Neural progenitor cell (in vitro differentiated cells): ENCODE measurements around the gene ABHD16B. TPM values are rescaled to one million over a fixed set of nuclear protein-coding genes. Genes with fewer than 3 reads are reported as not detected.

ENCODE experiments used
- DNase-seq: peaks from one replicate; pipeline ENCODE4 v3.0.0-alpha.2; 2016; ENCODE audit warnings: low spot score
- H2AFZ ChIP-seq: fragments of 200-600 bp; sonication (generic); replicated peaks from 2 replicates; pipeline ENCODE4 v1.6.1; 2016; ENCODE audit warnings: antibody characterized with exemption
- H3F3A ChIP-seq: fragments of 200-600 bp; sonication (generic); 2 replicates; pipeline ENCODE4 v1.6.1; 2016; ENCODE audit warnings: antibody characterized with exemption, low read depth
- H3K27ac ChIP-seq: fragments of 200-600 bp; sonication (generic); 2 replicates; pipeline ENCODE4 v1.5.1; 2016; ENCODE audit warnings: mild to moderate bottlenecking
- H3K27me3 ChIP-seq: fragments of 200-600 bp; sonication (generic); 2 replicates; pipeline ENCODE4 v1.6.1; 2016; ENCODE audit warnings: mild to moderate bottlenecking, moderate library complexity
- H3K36me3 ChIP-seq: fragments of 200-600 bp; sonication (generic); 2 replicates; pipeline ENCODE4 v1.5.1; 2016
- H3K4me1 ChIP-seq: fragments of 200-600 bp; sonication (generic); 2 replicates; pipeline ENCODE4 v1.6.1; 2016; ENCODE audit warnings: mixed run types
- H3K4me2 ChIP-seq: fragments of 200-600 bp; sonication (generic); 2 replicates; pipeline ENCODE4 v1.6.1; 2016
- H3K4me3 ChIP-seq: fragments of 200-600 bp; sonication (generic); 2 replicates; pipeline ENCODE4 v1.5.1; 2016
- H3K79me2 ChIP-seq: fragments of 200-600 bp; sonication (generic); 2 replicates; pipeline ENCODE4 v1.6.1; 2016; ENCODE audit warnings: low read depth
- H3K9ac ChIP-seq: fragments of 200-600 bp; sonication (generic); 2 replicates; pipeline ENCODE4 v1.6.1; 2016
- H3K9me3 ChIP-seq: fragments of 200-600 bp; sonication (generic); 2 replicates; pipeline ENCODE4 v1.5.1; 2016; ENCODE audit warnings: low read depth
- H4K20me1 ChIP-seq: fragments of 200-600 bp; sonication (generic); 2 replicates; pipeline ENCODE4 v1.6.1; 2016; ENCODE audit warnings: low read depth
- H3K27ac Mint-ChIP-seq: 3 replicates; pipeline ENCODE4 v1.8.0; 2021; ENCODE audit warnings: mixed read lengths
- H3K27me3 Mint-ChIP-seq: 2 replicates; pipeline ENCODE4 v1.8.0; 2022; ENCODE audit warnings: low read depth, mild to moderate bottlenecking, inconsistent platforms, moderate library complexity, mixed read lengths; ENCODE audit not compliant: insufficient read depth
- H3K36me3 Mint-ChIP-seq: 3 replicates; pipeline ENCODE4 v1.8.0; 2021; ENCODE audit warnings: mixed read lengths
- H3K4me1 Mint-ChIP-seq: 3 replicates; pipeline ENCODE4 v1.8.0; 2021; ENCODE audit warnings: mixed read lengths
- H3K4me3 Mint-ChIP-seq: 3 replicates; pipeline ENCODE4 v1.8.0; 2021; ENCODE audit warnings: mild to moderate bottlenecking, moderate library complexity, mixed read lengths
- H3K9me3 Mint-ChIP-seq: 3 replicates; pipeline ENCODE4 v1.8.0; 2020; ENCODE audit warnings: mixed read lengths
- CTCF ChIP-seq: fragments of 200-600 bp; sonication (generic); IDR thresholded peaks from 2 replicates; pipeline ENCODE4 v1.5.1; 2017; ENCODE audit warnings: antibody characterized with exemption, mild to moderate bottlenecking
- EZH2 ChIP-seq: fragments of 200-600 bp; sonication (generic); IDR thresholded peaks from 2 replicates; pipeline ENCODE4 v1.6.1; 2017; ENCODE audit warnings: antibody characterized with exemption, mild to moderate bottlenecking, moderate library complexity
- EZH2phosphoT487 ChIP-seq: fragments of 200-600 bp; sonication (generic); IDR thresholded peaks from 2 replicates; pipeline ENCODE4 v1.6.1; 2017; ENCODE audit warnings: antibody characterized with exemption
- total RNA-seq: library from RNA; depleted of rRNA; stranded (reverse); fragments of >200 nt; gene quantifications from 2 replicates; pipeline ENCODE4 v1.2.3, GENCODE V29; 2015; ENCODE audit warnings: low replicate concordance

ABHD16B gene
- total RNA-seq, 1 donor from 2014 or later = not detected

- Histone ChIP-seq H3K36me3 (no peaks in the 10 kb centered on the region), H3K4me2 (no peak overlapping the region), H3K4me3 (no peak overlapping the region), H3K79me2 (no peaks in the 10 kb centered on the region), H3F3A (no peaks in the 10 kb centered on the region), H3K9me3 (no peaks in the 10 kb centered on the region), H3K27ac (no peak overlapping the region), H3K27me3 (no peaks in the 10 kb centered on the region), H3K4me1 (no peaks in the 10 kb centered on the region), H4K20me1 (peaks cover 25% of the 10 kb centered on the region), H2AFZ (no peak overlapping the region), H3K9ac (no peak overlapping the region)
- Mint-ChIP-seq H3K36me3 (peaks cover 14% of the 10 kb centered on the region), H3K4me3 (peak overlapping the region; percentile 43), H3K4me1 (no peaks in the 10 kb centered on the region), H3K27me3 (peaks cover 2% of the 10 kb centered on the region), H3K9me3 (no peaks in the 10 kb centered on the region), H3K27ac (no peak overlapping the region)
- no peak for TF ChIP-seq EZH2
- no peak for TF ChIP-seq EZH2phosphoT487
- no peak for TF ChIP-seq CTCF
- no peak for DNase-seq
Measured at GRCh38 chr20:63882257-63883200, 21.2 kb downstream of the ABHD16B start.

- H3K9me3 ChIP-seq = no peaks in the 10 kb centered on the region
- H2AFZ ChIP-seq = no peak overlapping the region
- Mint-ChIP-seq H3K9me3 (no peaks in the 10 kb centered on the region), H3K27ac (no peak overlapping the region), H3K27me3 (peaks cover 2% of the 10 kb centered on the region), H3K4me1 (no peaks in the 10 kb centered on the region), H3K4me3 (no peak overlapping the region), H3K36me3 (peaks cover 13% of the 10 kb centered on the region)
- no peaks in the 10 kb centered on the region for H3K36me3 ChIP-seq
- H3K4me2 ChIP-seq = no peak overlapping the region
- TF ChIP-seq EZH2phosphoT487 (no peak), EZH2 (no peak), CTCF (no peak)
- peaks cover 19% of the 10 kb centered on the region for H4K20me1 ChIP-seq
- H3K79me2 ChIP-seq = no peaks in the 10 kb centered on the region
- no peak overlapping the region for H3K4me3 ChIP-seq
- no peak overlapping the region for H3K27ac ChIP-seq
- no peaks in the 10 kb centered on the region for H3K4me1 ChIP-seq
- DNase-seq = no peak
- no peaks in the 10 kb centered on the region for H3F3A ChIP-seq
- H3K9ac ChIP-seq = no peak overlapping the region
- H3K27me3 ChIP-seq = no peaks in the 10 kb centered on the region
Measured at GRCh38 chr20:63883201-63883593, 21.9 kb downstream of the ABHD16B start.

GRCh38 chr20:63884506-63885263, 23.4 kb downstream of the ABHD16B start:
- Histone ChIP-seq H3K9me3 (no peaks in the 10 kb centered on the region), H3K27me3 (no peaks in the 10 kb centered on the region), H3K36me3 (no peaks in the 10 kb centered on the region), H3K27ac (no peak overlapping the region), H3K4me1 (no peaks in the 10 kb centered on the region), H4K20me1 (peaks cover 16% of the 10 kb centered on the region), H3F3A (no peaks in the 10 kb centered on the region), H3K9ac (no peak overlapping the region), H2AFZ (no peak overlapping the region), H3K79me2 (no peaks in the 10 kb centered on the region), H3K4me2 (no peak overlapping the region), H3K4me3 (no peak overlapping the region)
- TF ChIP-seq CTCF (no peak), EZH2phosphoT487 (no peak), EZH2 (no peak)
- no peak overlapping the region for H3K4me3 Mint-ChIP-seq
- no peaks in the 10 kb centered on the region for H3K4me1 Mint-ChIP-seq
- H3K36me3 Mint-ChIP-seq = peaks cover 15% of the 10 kb centered on the region
- no peaks in the 10 kb centered on the region for H3K9me3 Mint-ChIP-seq
- no peak for DNase-seq
- no peaks in the 10 kb centered on the region for H3K27me3 Mint-ChIP-seq
- H3K27ac Mint-ChIP-seq = no peak overlapping the region
